HCT116 (cell line): ENCODE data around the gene S100PBP. TPM values are rescaled to one million over a fixed set of nuclear protein-coding genes. Genes with fewer than 3 reads are reported as not detected.

Experiments used
- ATAC-seq: fragments of 200-7000 bp; cut with Tn5 transposase; 2 replicates; pipeline ENCODE4 v1.9.1; 2020; ENCODE audit warnings: mild to moderate bottlenecking, moderate library complexity
- BruUV-seq: library from RNA; stranded (reverse); fragments of 400-500 nt; replicated peaks from 2 replicates; lab custom pipeline; 2021; lab: Mats Ljungman, UMichigan
- CTCF ChIA-PET: fragments of 300-600 bp; sonication (Branson Sonifier 250); formaldehyde crosslinking; loops from one replicate; lab custom pipeline; 2021; ENCODE audit warnings: antibody characterized with exemption; lab: Charles Lee
- POLR2A ChIA-PET: fragments of 300-600, 350-600 bp; sonication (Branson Sonifier 250); formaldehyde crosslinking; loops from one replicate; lab custom pipeline; 2021; ENCODE audit warnings: antibody characterized with exemption; lab: Charles Lee
- RAD21 ChIA-PET, 2 experiments: fragments of 300-600 bp; sonication (Branson Sonifier 250); formaldehyde crosslinking; loops; one replicate each; lab custom pipeline; 2023; ENCODE audit warnings: low total read pairs in 2 of 2; ENCODE audit not compliant: uncharacterized antibody in 2 of 2, unreplicated experiment in 2 of 2, low non-redundant PET in 1 of 2; lab: Charles Lee
- DNase-seq: peaks from one replicate; pipeline ENCODE4 v3.0.0-alpha.2; 2010; ENCODE audit warnings: low read depth, low spot score
- H2AFZ ChIP-seq: fragments of 200-600 bp; shearing (Covaris generic), sonication (generic); 2 replicates; pipeline ENCODE4 v1.6.1; 2017; ENCODE audit warnings: low read depth, mixed run types, mixed read lengths, antibody characterized with exemption, low read length; ENCODE audit not compliant: poor library complexity, severe bottlenecking
- H3K27ac ChIP-seq: 2 replicates; pipeline ENCODE4 v1.5.1; 2012; ENCODE audit warnings: low read depth, low read length
- H3K27me3 ChIP-seq: fragments of 200-600 bp; sonication (generic); 2 replicates; pipeline ENCODE4 v1.6.1; 2016; ENCODE audit warnings: mixed run types, low read length, mixed read lengths; ENCODE audit not compliant: insufficient read depth
- H3K36me3 ChIP-seq, 2 experiments: fragments of 200-500 bp in 1 of 2; fragments of 200-600 bp in 1 of 2; sonication (Bioruptor generic) in 1 of 2; sonication (generic) in 1 of 2; 2 replicates each; pipeline versions ENCODE4 v1.5.1 to v1.6.1; 2014 to 2016; ENCODE audit warnings: low read length in 2 of 2, inconsistent platforms in 1 of 2, mixed read lengths in 1 of 2, mixed run types in 1 of 2; ENCODE audit not compliant: insufficient read depth in 2 of 2, control insufficient read depth in 1 of 2
- H3K4me1 ChIP-seq, 2 experiments: fragments of 200-600 bp in 1 of 2; sonication (generic) in 1 of 2; 2 replicates each; pipeline versions ENCODE4 v1.5.1 to v1.6.1; 2012 to 2017; ENCODE audit warnings: low read length in 2 of 2, inconsistent platforms in 1 of 2, mild to moderate bottlenecking in 1 of 2, mixed read lengths in 1 of 2, mixed run types in 1 of 2, moderate library complexity in 1 of 2; ENCODE audit not compliant: insufficient read depth in 2 of 2, control insufficient read depth in 1 of 2
- H3K4me2 ChIP-seq: fragments of 200-600 bp; sonication (generic); 2 replicates; pipeline ENCODE4 v1.6.1; 2017; ENCODE audit warnings: mixed run types, low read length, mixed read lengths
- H3K4me3 ChIP-seq, 2 experiments: fragments of 200-600 bp in 1 of 2; sonication (generic) in 1 of 2; replicated peaks in 1 of 2; 2 replicates each; pipeline ENCODE4 v1.5.1; 2011 to 2016; ENCODE audit warnings: low read length in 2 of 2, control low read depth in 1 of 2, low read depth in 1 of 2, mild to moderate bottlenecking in 1 of 2, mixed read lengths in 1 of 2, mixed run types in 1 of 2
- H3K79me2 ChIP-seq: fragments of 200-600 bp; sonication (generic); 2 replicates; pipeline ENCODE4 v1.6.1; 2017; ENCODE audit warnings: mild to moderate bottlenecking, mixed run types, low read length, moderate library complexity, mixed read lengths; ENCODE audit not compliant: insufficient read depth
- H3K9ac ChIP-seq: fragments of 200-600 bp; sonication (generic); 2 replicates; pipeline ENCODE4 v1.6.1; 2016; ENCODE audit warnings: low read length, mixed read lengths
- H3K9me2 ChIP-seq: fragments of 200-600 bp; sonication (generic), shearing (Covaris generic); 2 replicates; pipeline ENCODE4 v1.6.1; 2017; ENCODE audit warnings: mixed run types, mild to moderate bottlenecking, moderate library complexity; ENCODE audit not compliant: insufficient read depth
- H3K9me3 ChIP-seq, 2 experiments: fragments of 200-500 bp in 1 of 2; fragments of 200-600 bp in 1 of 2; sonication (Bioruptor generic) in 1 of 2; sonication (generic) in 1 of 2; 2 replicates each; pipeline ENCODE4 v1.6.1; 2014 to 2017; ENCODE audit warnings: low read length in 2 of 2, mixed read lengths in 2 of 2, inconsistent platforms in 1 of 2, low read depth in 1 of 2, mild to moderate bottlenecking in 1 of 2, mixed run types in 1 of 2, moderate library complexity in 1 of 2; ENCODE audit not compliant: control insufficient read depth in 1 of 2, insufficient read depth in 1 of 2
- H4K20me1 ChIP-seq: fragments of 200-600 bp; sonication (generic), shearing (Covaris generic); 2 replicates; pipeline ENCODE4 v1.6.1; 2017; ENCODE audit warnings: mixed run types, mild to moderate bottlenecking, moderate library complexity; ENCODE audit not compliant: insufficient read depth
- CBX3 ChIP-seq: IDR thresholded peaks from 2 replicates; pipeline ENCODE4 v1.6.1; 2012; ENCODE audit warnings: low read depth
- CTCF ChIP-seq, 3 experiments: fragments of 200-600 bp in 1 of 3; sonication (generic) in 1 of 3; IDR thresholded peaks in 2 of 3; conservative IDR thresholded peaks in 1 of 3; 2 replicates each; pipeline ENCODE4 v1.5.1; 2012 to 2017; ENCODE audit warnings: low read depth in 2 of 3, low read length in 2 of 3, antibody characterized with exemption in 1 of 3, borderline replicate concordance in 1 of 3, control low read depth in 1 of 3, mild to moderate bottlenecking in 1 of 3, mixed read lengths in 1 of 3, mixed run types in 1 of 3, moderate library complexity in 1 of 3; ENCODE audit not compliant: insufficient read depth in 1 of 3
- FOSL1 ChIP-seq: IDR thresholded peaks from 2 replicates; pipeline ENCODE4 v1.6.1; 2012; ENCODE audit warnings: low read depth
- POLR2AphosphoS5 ChIP-seq: IDR thresholded peaks from 2 replicates; pipeline ENCODE4 v1.6.1; 2011; ENCODE audit warnings: mild to moderate bottlenecking, low read depth, low read length, moderate library complexity
- RAD21 ChIP-seq: IDR thresholded peaks from 2 replicates; pipeline ENCODE4 v1.6.1; 2012; ENCODE audit warnings: low read depth, mild to moderate bottlenecking
- REST ChIP-seq: IDR thresholded peaks from 2 replicates; pipeline ENCODE4 v1.6.1; 2012; ENCODE audit warnings: low read depth
- SIN3A ChIP-seq: IDR thresholded peaks from 2 replicates; pipeline ENCODE4 v1.6.1; 2012; ENCODE audit warnings: low read depth
- YY1 ChIP-seq: IDR thresholded peaks from 2 replicates; pipeline ENCODE4 v1.6.1; 2011; ENCODE audit warnings: low read length, low read depth, moderate library complexity, mild to moderate bottlenecking; ENCODE audit not compliant: insufficient replicate concordance; ENCODE audit errors: extremely low read depth
- ZNF274 ChIP-seq: fragments of 200-500 bp; sonication (Bioruptor generic); IDR thresholded peaks from 2 replicates; pipeline ENCODE4 v1.6.1; 2014; ENCODE audit warnings: mild to moderate bottlenecking, low read depth, low read length, inconsistent platforms
- intact Hi-C: fragments of 100-400 bp; cut with micrococcal nuclease; formaldehyde crosslinking; loops from 2 replicates; pipeline ENCODE4 v1.10.0; 2022
- total RNA-seq: library from RNA; stranded (reverse); gene quantifications from one replicate; pipeline ENCODE4 v1.2.1, GENCODE V29; 2021; ENCODE audit not compliant: unreplicated experiment

The S100PBP gene
- total RNA-seq, 1 experiment from 2014 or later, result 38.2 TPM

GRCh38 chr1:32886004-32886827 lies 68.8 kb downstream of the S100PBP start, which contains the start of gene HPCA:
HPCA (plus strand) TSS chr1:32886491; CDS start chr1:32888899, 2,408 bp downstream.
- H3K79me2 ChIP-seq, result no peaks in the 10 kb centered on the region
- H4K20me1 ChIP-seq, result no peaks in the 10 kb centered on the region
- no peaks in the 10 kb centered on the region for H3K9me2 ChIP-seq
- H3K9ac ChIP-seq, result no peak within 1 kb of the TSS
- peak; percentile 96 for TF ChIP-seq REST
- TF ChIP-seq SIN3A, result 0 out of 2 replicates have a peak, but pooled peaks have one; percentile 57
- no peak for TF ChIP-seq ZNF274
- TF ChIP-seq CTCF (IDR thresholded peaks at IDR 0.05 in 2 of 3, conservative IDR thresholded peaks at IDR 0.05 in 1 of 3; ENCODE audit: borderline replicate concordance in 1 of 3, insufficient read depth in 1 of 3, low read depth in 2 of 3, low read length in 2 of 3), result peak; percentile 64 to 88 (median 77)
- peak; percentile 42 for TF ChIP-seq POLR2AphosphoS5
- TF ChIP-seq CBX3, result peak; percentile 70
- peak; percentile 49 for TF ChIP-seq YY1
- TF ChIP-seq FOSL1, result no peak
- peak; percentile 62 for TF ChIP-seq RAD21
- DNase-seq (no peak), ATAC-seq (peak; percentile 94)
- intact Hi-C loops, result no loop called here
- H3K4me3 ChIP-seq, result no peak within 1 kb of the TSS
- no peaks in the 10 kb centered on the region for H3K9me3 ChIP-seq
- 0 out of 4 replicates have a peak, but pooled peaks cover 0 to 2% of the 10 kb centered on the region in 2 experiments for H3K4me1 ChIP-seq
- no peaks in the 10 kb centered on the region for H3K36me3 ChIP-seq
- H3K27me3 ChIP-seq, result no peaks in the 10 kb centered on the region
- H3K27ac ChIP-seq, result no peak within 1 kb of the TSS
- RAD21 ChIA-PET, result no interaction called here
- CTCF ChIA-PET, result interaction anchor here (0.6 to 1.8 kb wide), 4 partner anchors 10 to 200 kb away, joined by 3 to 5 read pairs (median 3); no protein-coding TSS in a partner anchor
- H3K4me2 ChIP-seq, result no peak within 1 kb of the TSS
- no TSS peak for BruUV-seq
- no peak within 1 kb of the TSS for H2AFZ ChIP-seq
- POLR2A ChIA-PET, result no interaction called here
